Ecto neural progenitor cell (in vitro differentiated cells): ENCODE results near the gene ZYG11B.
"Not testable (repeated sequence)": the region's sequence is repeated elsewhere in the genome, so short reads cannot be mapped to it uniquely, and the experiment has no call there.

Experiments
- DNase-seq: peaks from one replicate; pipeline ENCODE4 v3.0.0-alpha.2; 2018; ENCODE audit warnings: low spot score

ZYG11B gene

DNA sequence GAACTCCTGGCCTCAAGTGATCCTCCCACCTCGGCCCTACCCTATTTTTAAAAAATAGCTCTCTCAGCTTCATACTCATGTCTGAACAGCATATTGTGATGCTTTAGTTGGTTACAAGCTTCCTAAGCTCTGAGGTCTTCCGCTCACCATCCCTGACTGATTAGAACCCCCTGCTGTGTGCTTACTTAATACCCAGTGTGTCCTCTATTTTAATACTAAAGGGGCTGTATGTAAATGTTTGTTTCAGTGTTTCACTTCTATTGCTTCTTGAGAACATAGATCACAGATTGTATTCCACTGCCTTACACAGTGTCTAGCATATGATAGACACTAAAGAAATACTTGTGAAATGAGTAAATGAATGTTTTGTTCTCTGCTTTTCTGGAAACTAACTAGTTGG is 29.8 kb downstream of the ZYG11B start:
- no peak for DNase-seq

DNA sequence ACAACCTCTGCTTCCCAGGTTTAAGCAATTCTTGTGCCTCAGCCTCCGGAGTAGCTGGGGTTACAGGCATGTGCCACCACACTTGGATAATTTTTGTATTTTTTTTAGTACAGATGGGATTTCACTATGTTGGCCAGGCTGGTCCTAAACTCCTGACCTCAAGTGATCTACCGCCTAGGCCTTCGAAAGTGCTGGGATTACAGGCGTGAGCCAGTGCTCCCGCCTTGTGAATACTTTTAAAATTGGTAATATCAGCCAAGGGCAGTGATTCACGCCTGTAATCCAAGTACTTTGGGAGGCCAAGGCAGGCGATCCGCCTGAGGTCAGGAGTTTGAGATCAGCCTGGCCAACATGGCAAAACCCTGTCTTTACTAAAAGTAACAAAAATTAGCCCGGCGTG is 33.7 kb downstream of the ZYG11B start:
- DNase-seq = no peak

DNA sequence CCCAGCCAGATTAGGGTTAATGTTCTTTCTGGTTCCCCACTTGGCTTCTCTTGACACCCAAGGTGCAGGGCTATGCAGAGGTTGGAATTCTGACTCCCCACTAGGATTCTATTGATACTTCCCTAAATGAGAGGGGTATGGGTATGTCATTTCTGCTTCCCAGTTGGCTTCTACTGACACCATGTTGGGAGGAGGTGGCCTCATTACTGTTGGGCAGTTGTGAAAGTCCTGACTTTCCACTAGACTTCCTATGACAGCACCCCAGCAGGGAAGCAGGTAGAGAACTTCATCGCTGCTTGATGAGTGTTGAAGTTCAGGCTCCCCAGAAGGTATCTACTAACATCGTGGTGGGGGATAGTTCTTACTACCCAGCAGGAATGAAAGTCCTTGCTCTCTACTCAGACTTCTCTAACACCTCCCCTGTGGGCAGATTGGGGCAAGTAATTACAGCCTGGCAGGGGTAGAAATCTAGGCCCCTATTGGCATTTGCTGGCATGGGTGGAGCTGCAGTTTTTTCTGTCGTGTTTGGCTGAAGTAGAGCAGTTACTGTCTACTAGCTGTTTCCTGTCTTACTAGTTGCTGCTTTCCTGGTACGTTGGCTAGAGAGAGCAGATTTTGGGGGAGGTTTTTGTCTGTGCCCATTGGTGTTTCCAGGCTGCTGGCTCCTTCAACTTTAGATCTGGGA is 41.5 kb downstream of the ZYG11B start:
- DNase-seq = no peak

DNA sequence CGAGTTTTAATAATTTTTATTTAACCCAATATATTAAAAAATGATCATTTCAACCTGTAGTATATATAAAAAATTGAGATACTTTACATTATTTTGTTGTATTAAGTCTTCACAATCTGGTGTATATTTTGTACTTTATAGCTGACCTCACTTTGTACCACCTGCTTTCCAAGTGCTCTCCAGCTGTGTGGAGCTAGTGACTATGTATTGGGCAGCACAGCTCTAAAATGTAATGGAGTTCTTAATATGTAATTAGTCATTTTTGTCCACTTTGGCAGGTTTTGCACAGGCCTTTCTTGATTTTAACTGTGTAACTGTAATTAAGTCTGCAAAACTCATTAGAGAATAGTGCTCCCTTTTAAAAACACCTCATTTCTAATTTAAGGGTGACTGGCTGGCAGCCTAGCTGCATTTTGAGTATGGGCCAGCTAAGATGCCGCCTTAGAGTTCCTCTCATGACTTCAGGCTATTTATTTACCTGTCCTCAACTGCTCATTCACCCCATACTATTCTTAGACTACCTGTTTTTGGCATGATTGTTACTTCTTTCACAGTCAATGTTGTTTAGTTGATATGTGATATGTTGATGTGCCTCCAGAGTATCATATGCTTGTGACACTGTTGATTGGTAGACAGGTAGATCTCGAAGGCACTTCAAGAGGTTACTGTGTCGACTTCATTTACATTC is 43.2 kb downstream of the ZYG11B start:
- DNase-seq = no peak

DNA sequence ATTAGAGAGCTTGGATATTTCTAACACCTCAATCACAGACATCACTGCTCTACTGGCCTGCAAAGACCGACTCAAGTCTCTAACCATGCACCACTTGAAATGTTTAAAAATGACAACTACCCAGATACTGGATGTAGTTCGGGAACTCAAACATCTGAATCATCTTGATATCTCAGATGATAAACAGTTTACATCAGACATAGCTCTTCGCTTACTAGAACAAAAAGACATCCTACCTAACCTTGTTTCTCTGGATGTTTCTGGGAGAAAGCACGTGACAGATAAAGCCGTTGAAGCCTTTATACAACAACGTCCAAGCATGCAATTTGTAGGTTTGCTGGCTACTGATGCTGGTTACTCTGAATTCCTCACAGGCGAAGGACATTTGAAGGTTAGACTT is 45.1 kb downstream of the ZYG11B start:
- no peak for DNase-seq

DNA sequence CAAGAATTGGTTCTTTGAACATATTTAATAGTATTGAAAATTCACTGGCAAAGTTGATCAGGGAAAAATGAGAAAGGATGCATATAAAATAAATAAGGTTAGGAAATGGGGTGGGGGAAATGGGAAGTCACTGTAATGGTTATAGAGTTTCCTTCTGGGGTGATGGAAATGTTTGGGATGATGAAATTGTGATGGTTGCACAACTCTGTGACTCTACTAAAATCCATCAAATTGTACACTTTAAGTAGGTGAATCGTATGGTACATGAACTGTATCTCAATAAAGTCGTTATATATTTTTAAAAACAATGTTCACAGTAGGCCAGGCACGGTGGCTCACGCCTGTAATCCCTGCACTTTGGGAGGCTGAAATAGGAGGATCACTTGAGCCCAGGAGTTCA is 59.9 kb downstream of the ZYG11B start:
- DNase-seq = no peak

DNA sequence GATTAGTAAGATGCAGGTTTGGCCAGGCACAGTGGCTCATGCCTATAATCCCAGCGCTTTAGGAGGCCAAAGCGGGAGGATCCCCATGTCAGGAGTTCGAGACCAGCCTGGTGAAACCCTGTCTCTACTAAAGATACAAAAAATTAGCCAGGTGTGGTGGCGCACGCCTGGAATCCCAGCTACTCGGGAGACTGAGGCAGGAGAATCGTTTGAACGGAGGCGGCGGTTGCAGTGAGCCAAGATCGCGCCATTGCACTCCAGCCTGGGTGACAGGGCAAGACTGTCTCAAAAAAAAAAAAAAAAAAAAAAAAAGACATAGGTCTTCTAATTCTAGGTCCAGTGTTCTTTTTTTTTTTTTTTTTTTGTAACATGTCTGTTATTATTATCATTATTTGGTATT is 64.2 kb downstream of the ZYG11B start:
- not testable (repeated sequence) for DNase-seq

DNA sequence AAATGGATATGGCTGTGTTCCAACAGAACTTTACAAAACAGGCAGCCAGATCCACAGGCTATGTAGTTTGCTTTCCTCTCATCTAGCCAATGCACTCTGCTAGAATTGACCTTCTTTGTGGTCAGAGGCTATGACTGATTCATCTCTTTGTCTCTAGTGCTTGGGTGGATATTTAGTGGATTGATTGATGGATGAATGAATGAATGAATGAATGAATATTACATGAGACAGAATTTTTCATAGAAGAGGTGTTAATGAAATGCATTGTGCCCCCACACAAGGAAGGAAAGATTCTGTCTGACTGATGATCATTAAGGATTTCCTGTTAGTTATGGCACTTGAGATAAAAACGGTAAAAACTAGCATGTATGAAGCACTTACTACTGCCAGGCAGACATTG is 65.8 kb downstream of the ZYG11B start:
- no peak for DNase-seq

DNA sequence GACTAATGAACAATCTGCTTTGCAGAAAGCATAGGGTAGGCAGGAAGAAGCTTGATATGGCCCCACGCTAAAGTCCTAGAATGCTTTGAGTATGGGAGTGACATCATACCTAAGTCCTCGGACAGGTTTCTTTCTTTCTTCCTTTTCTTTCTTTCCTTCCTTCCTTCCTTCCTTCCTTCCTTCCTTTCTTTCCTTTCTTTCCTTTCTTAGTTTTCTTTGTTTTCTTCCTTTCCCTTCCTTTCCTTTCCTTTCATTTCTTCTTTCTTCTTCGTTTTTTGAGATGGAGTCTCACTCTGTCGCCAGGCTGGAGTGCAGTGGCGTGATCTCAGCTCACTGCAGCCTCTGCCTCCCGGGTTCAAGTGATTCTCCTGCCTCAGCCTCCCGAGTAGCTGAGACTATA is 67.5 kb downstream of the ZYG11B start:
- not testable (repeated sequence) for DNase-seq

DNA sequence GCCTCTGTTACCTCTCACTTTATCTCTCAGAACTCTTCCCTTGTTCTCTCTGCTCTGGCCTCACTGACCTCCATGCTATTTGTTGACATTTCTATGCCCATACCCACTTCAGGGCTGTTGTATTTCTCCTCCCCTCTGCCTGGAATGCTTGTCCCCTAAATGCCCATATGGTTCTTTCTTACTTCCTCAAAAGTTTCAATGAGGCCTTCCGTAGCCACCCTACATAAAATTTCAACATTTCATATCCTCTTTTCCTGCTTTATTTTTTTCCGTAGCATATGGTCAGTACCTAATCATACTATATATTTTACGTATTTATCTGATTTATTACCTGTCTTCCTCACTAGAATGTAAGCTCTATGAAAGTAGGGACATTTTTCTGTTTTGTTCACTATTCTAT is 69.2 kb downstream of the ZYG11B start:
- no peak for DNase-seq

DNA sequence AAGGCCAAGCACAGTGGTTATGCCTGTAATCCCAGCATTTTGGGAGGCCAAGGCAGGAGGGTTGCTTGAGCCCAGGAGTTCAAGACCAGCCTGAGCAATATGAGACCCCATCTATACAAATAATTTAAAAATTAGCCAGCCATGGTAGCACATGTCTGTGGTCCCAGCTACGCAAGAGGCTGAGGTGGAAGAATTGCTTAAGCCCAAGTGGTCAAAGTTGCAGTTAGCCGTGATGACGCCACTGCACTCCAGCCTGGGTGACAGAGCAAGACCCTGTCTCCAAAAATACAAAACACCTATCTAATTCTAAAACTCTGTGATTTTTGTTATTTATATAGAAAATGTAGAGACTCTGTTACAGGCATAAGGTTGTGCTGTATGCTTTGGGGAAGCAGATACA is 72.1 kb downstream of the ZYG11B start:
- DNase-seq = no peak

DNA sequence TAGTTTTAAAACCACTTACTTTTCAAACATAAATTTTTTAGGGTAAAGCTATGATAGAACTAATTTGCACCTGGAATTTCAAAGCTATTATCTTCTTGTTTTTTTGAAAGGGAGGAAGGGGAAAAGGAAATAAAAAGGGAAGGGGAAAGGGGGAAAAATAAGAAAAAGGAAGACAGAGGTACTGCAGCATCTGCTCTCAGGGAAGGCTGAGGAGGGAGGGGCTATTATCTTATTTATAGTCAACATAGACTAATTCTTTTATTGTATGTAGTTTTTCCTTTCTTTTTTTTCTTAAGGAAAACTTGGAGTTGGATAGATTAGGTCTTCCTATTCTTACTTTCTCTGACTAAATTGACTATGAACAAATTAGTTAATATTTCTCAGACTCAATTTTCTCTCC is 74.8 kb downstream of the ZYG11B start:
- DNase-seq = no peak

DNA sequence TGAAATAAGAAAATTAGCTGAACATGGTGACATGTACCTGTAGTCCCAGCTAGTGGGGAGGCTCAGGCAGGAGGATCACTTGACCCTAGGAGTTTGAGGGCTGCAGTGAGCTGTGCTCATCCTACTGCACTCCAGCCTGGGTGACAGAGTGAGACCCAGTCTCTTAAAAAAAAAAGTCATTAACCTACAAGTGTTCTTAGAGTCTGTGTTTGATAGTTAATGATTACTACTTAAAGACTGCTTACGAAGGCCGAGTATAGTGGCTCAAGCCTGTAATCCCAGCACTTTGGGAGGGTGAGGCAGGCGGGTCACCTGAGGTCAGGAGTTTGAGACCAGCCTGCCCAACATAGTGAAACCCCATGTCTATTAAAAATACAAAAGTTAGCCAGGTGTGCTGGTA is 77.8 kb downstream of the ZYG11B start:
- DNase-seq = not testable (repeated sequence)

DNA sequence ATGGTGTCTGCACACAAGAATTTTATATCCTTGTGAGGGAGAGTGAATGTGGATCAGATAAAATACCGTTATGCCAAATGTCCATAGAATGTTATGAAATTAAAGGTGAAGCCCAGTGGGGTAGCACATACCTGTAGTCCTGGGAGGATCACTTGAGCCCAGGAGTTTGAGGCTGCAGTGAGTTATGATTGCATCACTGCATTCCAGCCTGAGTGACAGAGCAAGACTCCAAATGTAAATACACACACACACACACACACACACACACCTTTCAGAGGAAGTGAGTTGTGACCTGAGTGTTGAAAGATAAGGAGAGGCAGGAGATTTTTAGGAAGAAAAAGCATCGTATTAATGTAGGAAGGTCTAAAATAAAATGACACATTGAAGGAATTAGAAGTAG is 88.2 kb downstream of the ZYG11B start:
- DNase-seq = no peak

DNA sequence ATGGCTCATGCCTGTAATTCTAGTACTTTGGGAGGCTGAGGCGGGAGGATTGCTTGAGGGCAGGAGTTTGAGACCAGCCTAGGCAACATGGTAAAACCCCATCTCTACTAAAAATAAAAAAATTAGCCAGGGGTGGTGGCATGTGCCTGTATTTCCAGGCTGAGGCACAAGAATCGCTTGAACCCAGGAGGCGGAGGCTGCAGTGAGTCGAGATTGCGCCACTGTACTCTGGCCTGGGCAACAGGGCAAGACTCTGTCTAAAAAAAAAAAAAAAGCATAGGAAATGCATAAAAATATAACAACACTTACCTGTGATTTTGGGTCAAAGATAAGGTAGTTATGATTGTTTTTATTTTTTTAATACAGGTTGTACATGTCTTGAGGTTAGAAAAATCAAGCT is 94.6 kb downstream of the ZYG11B start:
- DNase-seq = not testable (repeated sequence)

DNA sequence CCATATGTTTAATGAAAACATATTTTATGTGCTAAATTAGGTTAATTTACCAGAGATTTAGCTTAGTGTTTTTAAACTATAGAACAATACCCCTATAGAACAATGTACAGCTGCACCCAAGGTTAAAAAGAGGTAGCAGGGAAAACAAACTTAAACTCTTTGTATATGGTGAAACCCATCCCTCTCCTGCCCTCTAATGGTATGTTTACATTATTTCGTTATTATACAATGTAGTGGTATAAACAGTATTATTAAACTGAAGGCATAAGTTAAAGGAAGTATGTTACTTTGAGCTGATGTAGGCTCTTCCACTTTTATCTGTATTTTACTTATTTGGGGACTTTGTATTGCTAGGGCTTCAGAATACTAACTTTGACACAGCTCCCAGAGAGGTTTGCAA is 99.6 kb downstream of the ZYG11B start:
- DNase-seq = no peak

DNA sequence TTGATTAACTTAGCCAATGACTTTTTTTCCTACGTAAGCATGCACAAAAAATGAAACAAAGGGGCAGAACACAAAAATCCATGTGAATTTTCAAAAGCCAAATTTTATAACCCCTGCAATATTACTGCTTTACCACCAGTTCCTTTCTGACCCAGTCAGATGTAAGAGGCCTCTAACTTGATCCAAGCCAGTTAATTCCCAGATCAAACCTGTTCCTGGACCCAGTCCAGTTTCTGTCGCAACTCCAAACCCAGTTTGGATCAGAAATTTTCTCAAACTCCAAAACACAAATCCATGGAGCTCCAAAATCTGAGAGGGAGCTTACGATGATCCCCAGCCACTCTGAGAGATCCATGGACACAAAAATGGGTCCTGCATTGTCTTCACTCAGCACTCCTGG is 108.5 kb downstream of the ZYG11B start:
- no peak for DNase-seq

DNA sequence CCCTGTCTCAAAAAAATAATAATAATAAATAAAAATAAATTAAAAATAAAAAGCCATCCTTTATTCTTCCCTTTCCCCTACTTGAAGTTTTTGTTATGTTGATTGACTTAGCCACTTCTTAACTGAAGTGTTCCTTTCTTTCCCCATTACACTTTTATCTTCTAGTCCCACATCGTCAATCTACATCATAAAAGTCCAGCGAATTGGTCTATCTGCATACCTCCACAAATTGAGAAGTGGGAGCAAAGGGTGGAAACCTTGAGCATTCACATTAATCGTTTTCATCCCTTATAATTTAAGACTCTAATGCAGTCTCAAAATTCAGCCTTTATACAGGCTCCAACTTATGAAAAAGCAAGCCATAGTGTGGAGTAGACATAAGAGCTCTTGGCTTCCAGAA is 109.8 kb downstream of the ZYG11B start:
- DNase-seq = no peak

DNA sequence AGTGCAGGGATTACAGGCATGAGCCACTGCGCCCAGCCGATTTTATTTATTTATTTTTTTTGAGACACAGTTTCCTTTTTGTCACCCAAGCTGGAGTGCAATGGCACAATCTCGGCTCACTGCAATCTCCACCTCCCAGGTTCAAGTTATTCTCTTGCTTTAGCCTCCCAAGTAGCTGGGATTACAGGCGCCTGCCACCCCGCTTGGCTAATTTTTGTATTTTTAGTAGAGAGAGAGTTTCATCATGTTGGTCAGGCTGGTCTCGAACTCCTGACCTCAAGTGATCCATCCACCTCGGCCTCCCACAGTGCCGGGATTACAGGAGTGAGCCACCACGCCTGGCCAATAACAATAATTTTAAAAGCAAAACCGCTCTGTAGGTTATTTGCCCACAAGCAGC is 112.9 kb downstream of the ZYG11B start:
- DNase-seq = not testable (repeated sequence)

DNA sequence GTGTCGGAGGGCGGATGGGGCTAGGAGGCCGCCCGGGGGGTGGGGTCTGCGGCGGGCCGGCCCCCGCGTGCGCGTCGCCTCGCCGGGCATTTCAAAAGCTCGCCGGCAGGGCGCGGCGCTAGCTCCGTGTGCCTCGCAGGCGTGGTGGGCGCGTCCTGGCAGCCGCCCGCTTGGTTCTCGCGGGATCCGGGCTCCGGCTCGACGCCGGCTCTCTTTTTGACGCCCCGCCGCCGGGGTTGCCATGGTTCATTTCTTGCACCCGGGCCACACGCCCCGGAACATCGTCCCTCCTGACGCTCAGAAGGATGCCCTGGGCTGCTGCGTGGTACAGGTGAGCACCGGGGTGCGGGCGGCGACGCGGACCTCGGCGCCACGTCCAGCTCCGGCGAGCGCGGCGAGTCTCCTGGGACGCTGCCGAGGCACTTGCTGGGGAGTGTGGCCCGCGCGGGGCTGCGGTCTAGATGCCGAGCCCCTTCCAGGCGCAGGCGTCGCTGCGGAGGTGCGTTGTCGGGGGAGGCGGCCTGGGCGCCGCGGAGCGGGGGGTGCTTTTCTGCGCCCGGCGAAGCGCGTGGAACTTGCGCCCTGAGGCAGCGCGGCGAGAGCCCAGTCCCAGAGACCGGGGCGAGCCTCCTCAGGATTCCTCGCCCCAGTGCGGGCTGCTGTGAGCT is 116.5 kb downstream of the ZYG11B start, which contains the start of gene ZYG11A:
Gene ZYG11A, plus strand, starts transcription at position 118 of the 668 bp plus-strand sequence. Its CDS starts 124 bp downstream, at position 242.
- peak; percentile 86 for DNase-seq

DNA sequence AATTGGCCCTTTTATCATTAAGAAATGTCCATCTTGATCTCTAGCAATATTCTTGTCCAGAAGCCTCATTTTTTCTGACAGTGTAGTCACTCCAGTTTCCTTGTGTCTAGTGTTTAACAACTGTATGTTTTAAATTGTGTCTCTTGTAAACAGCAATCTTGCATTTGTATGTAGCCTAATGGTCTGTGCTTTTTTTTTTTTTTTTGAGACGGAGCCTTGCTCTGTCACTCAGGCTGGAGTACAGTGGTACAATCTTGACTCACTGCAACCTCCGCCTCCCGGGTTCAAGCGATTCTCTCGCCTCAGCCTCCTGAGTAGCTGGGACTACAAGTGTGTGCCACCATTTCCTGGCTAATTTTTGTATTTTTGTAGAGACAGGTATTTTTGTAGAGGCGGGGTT is 118.9 kb downstream of the ZYG11B start:
- not testable (repeated sequence) for DNase-seq

DNA sequence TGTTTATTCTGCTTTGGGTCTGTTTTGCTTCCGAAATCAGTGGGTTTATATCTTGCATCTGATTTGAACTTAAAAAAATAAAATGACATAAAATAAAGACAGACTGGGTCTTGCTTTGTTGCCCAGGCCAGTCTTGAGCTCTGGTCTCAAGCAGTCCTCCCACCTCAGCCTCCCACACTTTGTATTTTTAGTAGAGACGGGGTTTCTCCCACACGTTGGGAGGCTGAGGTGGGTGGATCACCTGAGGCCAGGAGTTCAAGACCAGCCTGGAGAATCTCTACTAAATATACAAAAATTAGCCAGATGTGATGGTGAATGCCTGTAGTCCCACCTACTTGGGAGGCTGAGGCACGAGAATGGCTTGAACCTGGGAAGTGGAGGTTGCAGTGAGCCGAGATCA is 122.2 kb downstream of the ZYG11B start:
- no peak for DNase-seq

DNA sequence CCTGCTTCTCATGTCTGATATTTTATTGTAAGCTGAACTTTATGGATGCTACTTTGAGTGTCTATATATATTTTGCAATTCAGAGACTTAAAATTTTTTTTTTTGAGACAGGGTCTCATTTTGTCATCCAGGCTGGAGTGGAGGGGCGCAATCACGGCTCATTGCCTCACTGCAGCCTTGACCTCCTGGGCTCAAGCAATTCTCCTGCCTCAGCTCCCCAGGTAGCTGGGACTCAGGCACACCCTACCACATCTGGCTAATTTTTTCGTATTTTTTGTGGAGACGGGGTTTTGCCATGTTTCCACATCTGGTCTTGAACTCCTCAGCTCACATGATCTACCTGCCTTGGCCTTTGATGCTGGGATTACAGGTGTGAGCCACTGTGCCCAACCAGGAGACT is 124.7 kb downstream of the ZYG11B start:
- DNase-seq = no peak
